GM12892 (cell line): ENCODE data around the gene FBXL22.

Experiments used
- POLR2A ChIP-seq: IDR thresholded peaks from 2 replicates; pipeline ENCODE4 v1.6.1; 2011; ENCODE audit warnings: low read depth, low read length, control low read depth
- POLR2AphosphoS5 ChIP-seq: IDR thresholded peaks from 2 replicates; pipeline ENCODE4 v1.6.1; 2011; ENCODE audit warnings: low read depth, low read length, control low read depth
- TAF1 ChIP-seq: IDR thresholded peaks from 2 replicates; pipeline ENCODE4 v1.6.1; 2011; ENCODE audit warnings: low read depth, mild to moderate bottlenecking, control low read depth, low read length, borderline replicate concordance

GRCh38 chr15:63586790-63587189 is 10.4 kb upstream of the FBXL22 start:
- no peak for TF ChIP-seq POLR2AphosphoS5
- TF ChIP-seq POLR2A = no peak
- TF ChIP-seq TAF1 = no peak
